ENCODE results near the gene FAM234B. TPM values are rescaled to one million over a fixed set of nuclear protein-coding genes. Genes with fewer than 3 reads are reported as not detected.

The FAM234B gene
- total and polyA plus RNA-seq, 2 experiments from 2014 or later: 9.5 to 21.1 TPM

DNA sequence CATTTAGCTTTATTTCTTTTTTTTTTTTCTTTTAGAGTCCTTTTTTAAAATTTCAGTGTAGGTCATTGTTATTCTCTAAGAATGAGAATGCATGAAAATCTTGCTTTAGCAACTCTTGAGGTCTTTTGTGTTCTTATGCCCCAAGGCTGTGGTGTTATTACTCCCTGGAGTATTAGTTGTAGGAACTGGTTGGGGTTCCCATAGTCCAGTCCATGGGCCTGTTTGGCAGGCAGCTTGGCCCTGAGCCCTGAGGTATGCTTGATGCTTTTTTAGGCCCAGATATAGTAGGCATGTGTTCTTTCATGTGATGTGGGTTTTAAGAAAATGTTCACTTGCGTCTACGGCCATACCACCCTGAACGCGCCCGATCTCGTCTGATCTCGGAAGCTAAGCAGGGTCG lies 1.6 kb downstream of the FAM234B start (continued):
- no peak for TF ChIP-seq CTCF (conservative IDR thresholded peaks at IDR 0.05; ENCODE audit: low read depth in 2 of 2)
- no peak for TF ChIP-seq POLR2AphosphoS5 (IDR thresholded peaks at IDR 0.05; ENCODE audit: low read depth)

- H4K20me1 ChIP-seq (replicated peaks; ENCODE audit: insufficient read depth): no peaks in the 10 kb centered on the region; the same call in 1 of the 2 replicates
- DNase-seq (ENCODE audit: low spot score): no peak
- peaks cover 5% of the 10 kb centered on the region; the same call in 1 of the 3 replicates for H3K36me3 Mint-ChIP-seq (ENCODE audit: low read depth)
- TF ChIP-seq, protein P1, sequence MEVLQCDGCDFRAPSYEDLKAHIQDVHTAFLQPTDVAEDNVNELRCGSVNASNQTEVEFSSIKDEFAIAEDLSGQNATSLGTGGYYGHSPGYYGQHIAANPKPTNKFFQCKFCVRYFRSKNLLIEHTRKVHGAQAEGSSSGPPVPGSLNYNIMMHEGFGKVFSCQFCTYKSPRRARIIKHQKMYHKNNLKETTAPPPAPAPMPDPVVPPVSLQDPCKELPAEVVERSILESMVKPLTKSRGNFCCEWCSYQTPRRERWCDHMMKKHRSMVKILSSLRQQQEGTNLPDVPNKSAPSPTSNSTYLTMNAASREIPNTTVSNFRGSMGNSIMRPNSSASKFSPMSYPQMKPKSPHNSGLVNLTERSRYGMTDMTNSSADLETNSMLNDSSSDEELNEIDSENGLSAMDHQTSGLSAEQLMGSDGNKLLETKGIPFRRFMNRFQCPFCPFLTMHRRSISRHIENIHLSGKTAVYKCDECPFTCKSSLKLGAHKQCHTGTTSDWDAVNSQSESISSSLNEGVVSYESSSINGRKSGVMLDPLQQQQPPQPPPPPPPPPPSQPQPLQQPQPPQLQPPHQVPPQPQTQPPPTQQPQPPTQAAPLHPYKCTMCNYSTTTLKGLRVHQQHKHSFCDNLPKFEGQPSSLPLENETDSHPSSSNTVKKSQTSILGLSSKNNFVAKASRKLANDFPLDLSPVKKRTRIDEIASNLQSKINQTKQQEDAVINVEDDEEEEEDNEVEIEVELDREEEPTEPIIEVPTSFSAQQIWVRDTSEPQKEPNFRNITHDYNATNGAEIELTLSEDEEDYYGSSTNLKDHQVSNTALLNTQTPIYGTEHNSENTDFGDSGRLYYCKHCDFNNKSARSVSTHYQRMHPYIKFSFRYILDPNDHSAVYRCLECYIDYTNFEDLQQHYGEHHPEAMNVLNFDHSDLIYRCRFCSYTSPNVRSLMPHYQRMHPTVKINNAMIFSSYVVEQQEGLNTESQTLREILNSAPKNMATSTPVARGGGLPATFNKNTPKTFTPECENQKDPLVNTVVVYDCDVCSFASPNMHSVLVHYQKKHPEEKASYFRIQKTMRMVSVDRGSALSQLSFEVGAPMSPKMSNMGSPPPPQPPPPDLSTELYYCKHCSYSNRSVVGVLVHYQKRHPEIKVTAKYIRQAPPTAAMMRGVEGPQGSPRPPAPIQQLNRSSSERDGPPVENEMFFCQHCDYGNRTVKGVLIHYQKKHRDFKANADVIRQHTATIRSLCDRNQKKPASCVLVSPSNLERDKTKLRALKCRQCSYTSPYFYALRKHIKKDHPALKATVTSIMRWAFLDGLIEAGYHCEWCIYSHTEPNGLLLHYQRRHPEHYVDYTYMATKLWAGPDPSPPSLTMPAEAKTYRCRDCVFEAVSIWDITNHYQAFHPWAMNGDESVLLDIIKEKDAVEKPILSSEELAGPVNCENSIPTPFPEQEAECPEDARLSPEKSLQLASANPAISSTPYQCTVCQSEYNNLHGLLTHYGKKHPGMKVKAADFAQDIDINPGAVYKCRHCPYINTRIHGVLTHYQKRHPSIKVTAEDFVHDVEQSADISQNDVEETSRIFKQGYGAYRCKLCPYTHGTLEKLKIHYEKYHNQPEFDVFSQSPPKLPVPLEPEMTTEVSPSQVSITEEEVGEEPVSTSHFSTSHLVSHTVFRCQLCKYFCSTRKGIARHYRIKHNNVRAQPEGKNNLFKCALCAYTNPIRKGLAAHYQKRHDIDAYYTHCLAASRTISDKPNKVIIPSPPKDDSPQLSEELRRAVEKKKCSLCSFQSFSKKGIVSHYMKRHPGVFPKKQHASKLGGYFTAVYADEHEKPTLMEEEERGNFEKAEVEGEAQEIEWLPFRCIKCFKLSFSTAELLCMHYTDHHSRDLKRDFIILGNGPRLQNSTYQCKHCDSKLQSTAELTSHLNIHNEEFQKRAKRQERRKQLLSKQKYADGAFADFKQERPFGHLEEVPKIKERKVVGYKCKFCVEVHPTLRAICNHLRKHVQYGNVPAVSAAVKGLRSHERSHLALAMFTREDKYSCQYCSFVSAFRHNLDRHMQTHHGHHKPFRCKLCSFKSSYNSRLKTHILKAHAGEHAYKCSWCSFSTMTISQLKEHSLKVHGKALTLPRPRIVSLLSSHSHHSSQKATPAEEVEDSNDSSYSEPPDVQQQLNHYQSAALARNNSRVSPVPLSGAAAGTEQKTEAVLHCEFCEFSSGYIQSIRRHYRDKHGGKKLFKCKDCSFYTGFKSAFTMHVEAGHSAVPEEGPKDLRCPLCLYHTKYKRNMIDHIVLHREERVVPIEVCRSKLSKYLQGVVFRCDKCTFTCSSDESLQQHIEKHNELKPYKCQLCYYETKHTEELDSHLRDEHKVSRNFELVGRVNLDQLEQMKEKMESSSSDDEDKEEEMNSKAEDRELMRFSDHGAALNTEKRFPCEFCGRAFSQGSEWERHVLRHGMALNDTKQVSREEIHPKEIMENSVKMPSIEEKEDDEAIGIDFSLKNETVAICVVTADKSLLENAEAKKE (CRISPR knock-in tag; IDR thresholded peaks at IDR 0.05): no peak
- no peak for TF ChIP-seq JUNB (IDR thresholded peaks at IDR 0.05; ENCODE audit: unreplicated experiment)
- no peak for TF ChIP-seq ZNF114 (CRISPR knock-in tag; IDR thresholded peaks at IDR 0.05)
- TF ChIP-seq NANOG (IDR thresholded peaks at IDR 0.05; ENCODE audit: borderline replicate concordance): no peak
- TF ChIP-seq POLR2AphosphoS5 (IDR thresholded peaks at IDR 0.05; ENCODE audit: low read depth): no peak
- no peak overlapping the region for H3K27ac Mint-ChIP-seq
- H3K36me3 ChIP-seq (ENCODE audit: insufficient read depth): no peaks in the 10 kb centered on the region
- H3K27ac ChIP-seq (ENCODE audit: low read depth): no peak overlapping the region
- H3K79me2 ChIP-seq (replicated peaks; ENCODE audit: insufficient read depth): peaks cover 55% of the 10 kb centered on the region
- H3K4me3 ChIP-seq: no peak overlapping the region
- peaks cover 18% of the 10 kb centered on the region for H3K4me1 ChIP-seq (ENCODE audit: insufficient read depth)
- peaks cover 2% of the 10 kb centered on the region; the same call in 2 of the 3 replicates for H3K9me3 Mint-ChIP-seq
- peaks cover 46% of the 10 kb centered on the region for H3K4me1 Mint-ChIP-seq
- H3K27me3 ChIP-seq (ENCODE audit: insufficient read depth): peaks cover 11% of the 10 kb centered on the region
- H2AFZ ChIP-seq: no peak overlapping the region
- H3F3A ChIP-seq (replicated peaks; ENCODE audit: low read depth): no peaks in the 10 kb centered on the region
- peaks cover 7% of the 10 kb centered on the region for H3K27me3 Mint-ChIP-seq (ENCODE audit: insufficient read depth, low read depth, poor library complexity)
- ATAC-seq: no peak
- H3K4me3 Mint-ChIP-seq: no peak overlapping the region
- H3K9me2 ChIP-seq (ENCODE audit: insufficient read depth): 0 out of 2 replicates have a peak, but pooled peaks cover 3% of the 10 kb centered on the region
- no peak overlapping the region for H3K4me2 ChIP-seq
Measured at GRCh38 chr12:13046964-13047363, 2.8 kb downstream of the FAM234B start.

Measured in GM23338 (cell line).